GM12878 (cell line): ENCODE data around the gene ACACB. TPM values are rescaled to one million over a fixed set of nuclear protein-coding genes. Genes with fewer than 3 reads are reported as not detected.
A peak's percentile ranks its signal among the peaks of the same experiment; 100 is the strongest.

Experiments used
- ATAC-seq: fragments of 200-7000 bp; cut with Tn5 transposase; 3 replicates; pipeline ENCODE4 v1.9.1; 2020; ENCODE audit warnings: mild to moderate bottlenecking, moderate library complexity
- BruUV-seq: library from RNA; stranded (reverse); fragments of 400-500 nt; replicated peaks from 2 replicates; lab custom pipeline; 2021; lab: Mats Ljungman, UMichigan
- CTCF ChIA-PET: fragments of 300-600 bp; sonication (Branson Sonifier 250); formaldehyde crosslinking; extraction: SDS; loops from one replicate; lab custom pipeline; 2021; ENCODE audit warnings: inconsistent platforms; lab: Yijun Ruan, JAX
- POLR2A ChIA-PET: fragments of 350-600 bp; formaldehyde crosslinking; extraction: SDS; loops from one replicate; lab custom pipeline; 2021; ENCODE audit warnings: inconsistent platforms; lab: Charles Lee
- RAD21 ChIA-PET: fragments of 300-600 bp; sonication (Branson Sonifier 250); formaldehyde crosslinking; loops from one replicate; lab custom pipeline; 2023; ENCODE audit warnings: antibody characterized with exemption; ENCODE audit not compliant: unreplicated experiment; lab: Charles Lee
- SMC1A ChIA-PET: fragments of 300-600 bp; sonication (Branson Sonifier 250); formaldehyde crosslinking; loops from one replicate; lab custom pipeline; 2023; ENCODE audit not compliant: unreplicated experiment, uncharacterized antibody; lab: Charles Lee
- DNase-seq: peaks from one replicate; pipeline ENCODE4 v3.0.0-alpha.2; 2011; ENCODE audit warnings: low read depth, low spot score
- FAIRE-seq: peaks from 3 replicates; lab custom pipeline; 2011; peaks lifted over from hg19 to GRCh38; lab: Jason Lieb, UNC
- H2AFZ ChIP-seq: 2 replicates; pipeline ENCODE4 v1.6.0; 2011; ENCODE audit warnings: low read depth, low read length, control low read depth; ENCODE audit not compliant: control insufficient read depth
- H3K27ac ChIP-seq: 2 replicates; pipeline ENCODE4 v1.5.1; 2011; ENCODE audit warnings: control low read depth; ENCODE audit not compliant: control insufficient read depth, insufficient read depth
- H3K27me3 ChIP-seq, 2 experiments: replicated peaks in 1 of 2; 2 replicates each; pipeline versions ENCODE4 v1.6.0 to v1.6.1; 2011; ENCODE audit warnings: low read length in 1 of 2; ENCODE audit not compliant: control insufficient read depth in 2 of 2, insufficient read depth in 2 of 2
- H3K36me3 ChIP-seq, 2 experiments: 2 replicates each; pipeline ENCODE4 v1.5.1; 2011; ENCODE audit warnings: low read length in 1 of 2; ENCODE audit not compliant: control insufficient read depth in 2 of 2, insufficient read depth in 2 of 2
- H3K4me1 ChIP-seq: 2 replicates; pipeline ENCODE4 v1.6.1; 2011; ENCODE audit warnings: mild to moderate bottlenecking, low read length, moderate library complexity, mixed read lengths; ENCODE audit not compliant: control insufficient read depth, insufficient read depth
- H3K4me2 ChIP-seq: 2 replicates; pipeline ENCODE4 v1.6.0; 2011; ENCODE audit warnings: control low read depth; ENCODE audit not compliant: control insufficient read depth, insufficient read depth
- H3K4me3 ChIP-seq: fragments of 200-600 bp; sonication (generic); 2 replicates; pipeline ENCODE4 v1.5.1; 2016
- H3K79me2 ChIP-seq: 2 replicates; pipeline ENCODE4 v1.6.0; 2011; ENCODE audit warnings: low read length; ENCODE audit not compliant: control insufficient read depth, insufficient read depth
- H3K9ac ChIP-seq: 2 replicates; pipeline ENCODE4 v1.8.0; 2011; ENCODE audit warnings: low read length, control low read depth, mixed read lengths; ENCODE audit not compliant: control insufficient read depth, insufficient read depth
- H3K9me3 ChIP-seq: replicated peaks from 3 replicates; pipeline ENCODE4 v1.5.1; 2011; ENCODE audit warnings: mild to moderate bottlenecking, low read length; ENCODE audit not compliant: control insufficient read depth, insufficient read depth
- H4K20me1 ChIP-seq: 2 replicates; pipeline ENCODE4 v1.6.0; 2011; ENCODE audit not compliant: control insufficient read depth, insufficient read depth
- JUNB ChIP-seq: IDR thresholded peaks from 2 replicates; pipeline ENCODE4 v1.6.1; 2016; ENCODE audit warnings: antibody characterized with exemption, mild to moderate bottlenecking
- NBN ChIP-seq: fragments of 450-650 bp; IDR thresholded peaks from 2 replicates; pipeline ENCODE4 v1.6.1; 2016
- NFYB ChIP-seq: IDR thresholded peaks from 2 replicates; pipeline ENCODE4 v1.6.1; 2011; ENCODE audit warnings: low read depth, mild to moderate bottlenecking, low read length, improper control_type of control experiment, moderate library complexity; ENCODE audit not compliant: insufficient read depth
- SMARCA5 ChIP-seq: fragments of 450-650 bp; IDR thresholded peaks from 2 replicates; pipeline ENCODE4 v1.6.1; 2017; ENCODE audit warnings: mild to moderate bottlenecking
- WGBS: methylation state at CpG from one replicate; pipeline ENCODE4 v1.1.6; 2016; ENCODE audit warnings: low lambda C conversion rate; ENCODE audit not compliant: insufficient replicate concordance, insufficient coverage; ENCODE audit errors: missing lambda C conversion rate; 5-methylcytosine and 5-hydroxymethylcytosine counted together
- in situ Hi-C: fragments of 300-500 bp; cut with MboI; formaldehyde crosslinking; loops from 9 replicates; pipeline ENCODE4 v1.14.3; 2018; ENCODE audit warnings: mixed read lengths
- intact Hi-C: fragments of 100-400 bp; cut with micrococcal nuclease; formaldehyde crosslinking; loops from one replicate; pipeline ENCODE4 v1.14.2; 2022; ENCODE audit not compliant: unreplicated experiment
- polyA plus RNA-seq, 11 experiments: library from polyadenylated mRNA; depleted of rRNA in 4 of 11; unstranded in 6 of 11; stranded (reverse) in 5 of 11; fragments of >200 nt; fragmentation: Nextera tagmentation in 4 of 11; fragmentation: Illumina TruSeq in 1 of 11; extraction: Ambion mirVana in 4 of 11; extraction: Trizol in 1 of 11; gene quantifications; 1 replicate in 1 of 11; 2 replicates in 10 of 11; pipeline versions ENCODE4 v1.2.1 to v1.2.3, GENCODE V29; 2011 to 2016; ENCODE audit warnings: inconsistent platforms in 2 of 11, missing spikeins in 2 of 11, low read depth in 1 of 11
- total RNA-seq, 4 experiments: library from RNA; depleted of rRNA in 3 of 4; stranded (reverse); fragments of >200 nt in 3 of 4; fragmentation: Illumina TruSeq in 1 of 4; extraction: Trizol in 1 of 4; gene quantifications; 2 replicates each; pipeline versions ENCODE4 v1.2.1 to v1.2.3, GENCODE V29; 2013 to 2021
- TF ChIP-seq, protein P1 (sequence below): fragments of 450-650 bp; IDR thresholded peaks from 2 replicates; pipeline ENCODE4 v1.6.1; 2014; ENCODE audit warnings: mild to moderate bottlenecking
- TF ChIP-seq, protein P2 (sequence below): fragments of 450-650 bp; IDR thresholded peaks from 2 replicates; pipeline ENCODE4 v1.6.1; 2016; ENCODE audit warnings: mild to moderate bottlenecking

ACACB gene
- total and polyA plus RNA-seq, 10 of the 15 experiments (the other 5 are each of a cell fraction or from before 2014, with no cell fraction given) = 0.05 to 1.9 (median 0.38) TPM; not detected in 2

DNA sequence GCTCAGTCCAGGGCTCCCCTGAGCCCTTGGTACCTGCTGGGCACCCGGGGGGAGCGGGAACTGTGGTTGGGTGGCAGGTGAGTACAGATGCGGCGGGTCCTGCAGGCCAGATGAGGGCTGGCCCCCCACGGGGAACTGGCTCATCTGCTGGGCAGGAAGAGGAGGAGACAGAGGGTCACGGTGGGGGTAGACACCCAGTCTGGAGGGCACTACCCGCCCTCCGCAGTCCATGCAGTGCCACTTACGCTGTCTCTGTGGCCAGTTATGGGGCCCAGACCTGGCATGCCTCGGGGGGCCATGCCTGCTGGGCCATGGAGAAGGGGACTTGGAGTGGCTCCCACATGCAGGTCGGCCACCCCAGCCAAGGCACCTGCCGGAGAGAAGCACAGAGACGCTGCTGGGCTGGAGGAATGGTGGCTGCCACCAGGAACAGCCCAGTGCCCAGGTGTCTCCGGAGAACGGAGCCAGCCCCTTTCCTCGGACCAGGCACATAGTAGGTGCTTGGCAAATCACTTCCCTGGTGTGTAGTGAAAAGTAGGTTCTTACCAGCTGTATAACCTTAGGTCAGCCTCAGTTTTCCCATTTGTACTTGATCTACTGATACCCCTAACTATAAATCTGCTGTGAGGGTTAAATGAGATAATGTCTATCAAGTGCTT is 171.6 kb downstream of the ACACB start:
- RAD21 ChIA-PET = no interaction called here
- FAIRE-seq = no peak
- Histone ChIP-seq H3K27ac (no peak overlapping the region), H3K36me3 (no peaks in the 10 kb centered on the region), H3K9ac (no peak overlapping the region), H2AFZ (no peak overlapping the region), H4K20me1 (no peaks in the 10 kb centered on the region), H3K79me2 (no peaks in the 10 kb centered on the region), H3K27me3 (peaks cover 0 to 1% of the 10 kb centered on the region in 2 experiments; a peak in 1 of 4 replicates), H3K4me1 (no peaks in the 10 kb centered on the region), H3K4me2 (no peak overlapping the region), H3K4me3 (no peak overlapping the region), H3K9me3 (no peaks in the 10 kb centered on the region)
- BruUV-seq = no TSS peak
- TF ChIP-seq JUNB (no peak), NFYB (no peak), SMARCA5 (no peak)
- TF ChIP-seq, protein P1, sequence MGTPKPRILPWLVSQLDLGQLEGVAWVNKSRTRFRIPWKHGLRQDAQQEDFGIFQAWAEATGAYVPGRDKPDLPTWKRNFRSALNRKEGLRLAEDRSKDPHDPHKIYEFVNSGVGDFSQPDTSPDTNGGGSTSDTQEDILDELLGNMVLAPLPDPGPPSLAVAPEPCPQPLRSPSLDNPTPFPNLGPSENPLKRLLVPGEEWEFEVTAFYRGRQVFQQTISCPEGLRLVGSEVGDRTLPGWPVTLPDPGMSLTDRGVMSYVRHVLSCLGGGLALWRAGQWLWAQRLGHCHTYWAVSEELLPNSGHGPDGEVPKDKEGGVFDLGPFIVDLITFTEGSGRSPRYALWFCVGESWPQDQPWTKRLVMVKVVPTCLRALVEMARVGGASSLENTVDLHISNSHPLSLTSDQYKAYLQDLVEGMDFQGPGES = no peak
- POLR2A ChIA-PET = no interaction called here
- no peak for DNase-seq
- no peak for ATAC-seq
- SMC1A ChIA-PET = no interaction called here
- WGBS = 37% methylated on average over 15 of the region's 16 CpGs
- CTCF ChIA-PET = no interaction called here
- intact Hi-C loops (no loop called here), in situ Hi-C loops (no loop called here)

DNA sequence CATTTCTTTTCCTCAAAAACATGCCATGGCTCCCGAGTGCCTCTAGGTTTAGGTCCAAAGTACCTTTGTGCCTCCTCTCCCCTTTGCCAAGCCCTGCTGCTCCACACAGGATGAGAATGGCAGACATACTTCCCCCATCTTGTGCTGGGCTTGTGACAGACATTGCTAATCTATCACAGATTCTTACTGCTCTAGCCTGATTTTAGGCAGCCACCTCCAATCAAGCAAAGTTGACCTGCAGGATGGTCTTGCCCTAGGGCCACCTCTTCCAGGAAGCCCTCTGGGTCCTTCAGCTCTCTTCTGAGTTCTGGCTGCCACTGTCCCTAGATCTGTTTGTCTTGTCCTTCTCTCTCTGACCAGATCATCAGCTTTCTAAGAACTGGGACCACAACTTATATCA is 172.2 kb downstream of the ACACB start:
- no peak for ATAC-seq
- intact Hi-C loops (no loop called here), in situ Hi-C loops (no loop called here)
- Histone ChIP-seq H3K79me2 (no peaks in the 10 kb centered on the region), H3K27ac (no peak overlapping the region), H3K27me3 (peaks cover 1 to 3% of the 10 kb centered on the region in 2 experiments; a peak in 3 of 4 replicates), H3K4me1 (no peaks in the 10 kb centered on the region), H3K9me3 (no peaks in the 10 kb centered on the region), H3K4me2 (no peak overlapping the region), H4K20me1 (no peaks in the 10 kb centered on the region), H3K9ac (no peak overlapping the region), H3K36me3 (no peaks in the 10 kb centered on the region), H2AFZ (no peak overlapping the region), H3K4me3 (no peak overlapping the region)
- SMC1A ChIA-PET = no interaction called here
- CTCF ChIA-PET = no interaction called here
- no peak for DNase-seq
- FAIRE-seq = no peak
- no TSS peak for BruUV-seq
- POLR2A ChIA-PET = no interaction called here
- RAD21 ChIA-PET = no interaction called here
- TF ChIP-seq, protein P2, sequence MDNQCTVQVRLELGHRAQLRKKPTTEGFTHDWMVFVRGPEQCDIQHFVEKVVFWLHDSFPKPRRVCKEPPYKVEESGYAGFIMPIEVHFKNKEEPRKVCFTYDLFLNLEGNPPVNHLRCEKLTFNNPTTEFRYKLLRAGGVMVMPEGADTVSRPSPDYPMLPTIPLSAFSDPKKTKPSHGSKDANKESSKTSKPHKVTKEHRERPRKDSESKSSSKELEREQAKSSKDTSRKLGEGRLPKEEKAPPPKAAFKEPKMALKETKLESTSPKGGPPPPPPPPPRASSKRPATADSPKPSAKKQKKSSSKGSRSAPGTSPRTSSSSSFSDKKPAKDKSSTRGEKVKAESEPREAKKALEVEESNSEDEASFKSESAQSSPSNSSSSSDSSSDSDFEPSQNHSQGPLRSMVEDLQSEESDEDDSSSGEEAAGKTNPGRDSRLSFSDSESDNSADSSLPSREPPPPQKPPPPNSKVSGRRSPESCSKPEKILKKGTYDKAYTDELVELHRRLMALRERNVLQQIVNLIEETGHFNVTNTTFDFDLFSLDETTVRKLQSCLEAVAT = peak; percentile 78; the same call in 1 of the 2 replicates
- TF ChIP-seq NBN = no peak
- WGBS = 42% methylated on average over 1 of the region's 1 CpG
